Measurements from ENCODE around the gene LRRTM4.
A peak's percentile ranks its signal among the peaks of the same experiment; 100 is the strongest.

DNA sequence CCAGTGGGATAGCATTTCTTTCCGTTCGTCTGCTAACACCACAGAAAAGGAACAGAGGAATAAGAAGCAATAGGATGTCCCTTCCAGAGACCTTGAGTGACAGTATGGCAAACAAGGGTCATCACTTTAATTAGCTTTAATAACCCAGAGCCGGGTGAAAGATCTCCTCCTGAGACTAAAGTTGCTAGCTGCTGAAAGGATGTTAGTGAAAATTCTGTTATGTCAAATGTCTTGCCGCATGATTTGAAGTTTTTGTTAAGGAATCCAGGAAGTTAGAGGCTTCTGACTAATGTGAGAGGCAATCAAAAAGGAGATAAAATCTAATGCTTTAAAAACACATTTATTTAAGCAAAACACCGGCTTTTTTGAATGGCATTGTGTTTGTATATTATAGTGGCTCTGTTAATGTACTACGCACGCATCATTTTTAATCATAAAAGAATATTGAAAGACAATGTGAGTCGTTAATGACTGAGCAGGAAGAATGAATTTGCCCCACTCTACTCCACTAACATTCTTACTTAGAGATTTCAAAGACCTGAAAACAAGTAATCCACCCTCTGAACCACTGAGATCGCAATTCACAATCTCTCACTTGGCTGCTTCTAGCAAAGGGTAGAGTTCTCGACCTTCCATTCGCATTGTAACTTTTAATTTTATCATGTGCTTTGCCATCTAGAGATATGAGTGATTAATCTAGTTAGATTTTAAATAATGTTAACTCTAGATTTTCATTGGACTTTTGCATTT, 536.6 kb downstream of the LRRTM4 start:
- TF ChIP-seq POLR2AphosphoS5 (IDR thresholded peaks at IDR 0.05; ENCODE audit: low read depth, low read length) (peak; percentile 73), SIN3A (IDR thresholded peaks at IDR 0.05; ENCODE audit: borderline replicate concordance, insufficient read depth, low read length) (peak; percentile 85; the same call in 1 of the 2 replicates), TAF1 (IDR thresholded peaks at IDR 0.05; ENCODE audit: borderline replicate concordance, insufficient read depth, low read length) (0 out of 2 replicates have a peak, but pooled peaks have one; percentile 23), FOXP2 (optimal IDR thresholded peaks at IDR 0.05; ENCODE audit: borderline replicate concordance, extremely low read depth, extremely low read length, insufficient read depth) (no peak)
- TF ChIP-seq, protein P1, sequence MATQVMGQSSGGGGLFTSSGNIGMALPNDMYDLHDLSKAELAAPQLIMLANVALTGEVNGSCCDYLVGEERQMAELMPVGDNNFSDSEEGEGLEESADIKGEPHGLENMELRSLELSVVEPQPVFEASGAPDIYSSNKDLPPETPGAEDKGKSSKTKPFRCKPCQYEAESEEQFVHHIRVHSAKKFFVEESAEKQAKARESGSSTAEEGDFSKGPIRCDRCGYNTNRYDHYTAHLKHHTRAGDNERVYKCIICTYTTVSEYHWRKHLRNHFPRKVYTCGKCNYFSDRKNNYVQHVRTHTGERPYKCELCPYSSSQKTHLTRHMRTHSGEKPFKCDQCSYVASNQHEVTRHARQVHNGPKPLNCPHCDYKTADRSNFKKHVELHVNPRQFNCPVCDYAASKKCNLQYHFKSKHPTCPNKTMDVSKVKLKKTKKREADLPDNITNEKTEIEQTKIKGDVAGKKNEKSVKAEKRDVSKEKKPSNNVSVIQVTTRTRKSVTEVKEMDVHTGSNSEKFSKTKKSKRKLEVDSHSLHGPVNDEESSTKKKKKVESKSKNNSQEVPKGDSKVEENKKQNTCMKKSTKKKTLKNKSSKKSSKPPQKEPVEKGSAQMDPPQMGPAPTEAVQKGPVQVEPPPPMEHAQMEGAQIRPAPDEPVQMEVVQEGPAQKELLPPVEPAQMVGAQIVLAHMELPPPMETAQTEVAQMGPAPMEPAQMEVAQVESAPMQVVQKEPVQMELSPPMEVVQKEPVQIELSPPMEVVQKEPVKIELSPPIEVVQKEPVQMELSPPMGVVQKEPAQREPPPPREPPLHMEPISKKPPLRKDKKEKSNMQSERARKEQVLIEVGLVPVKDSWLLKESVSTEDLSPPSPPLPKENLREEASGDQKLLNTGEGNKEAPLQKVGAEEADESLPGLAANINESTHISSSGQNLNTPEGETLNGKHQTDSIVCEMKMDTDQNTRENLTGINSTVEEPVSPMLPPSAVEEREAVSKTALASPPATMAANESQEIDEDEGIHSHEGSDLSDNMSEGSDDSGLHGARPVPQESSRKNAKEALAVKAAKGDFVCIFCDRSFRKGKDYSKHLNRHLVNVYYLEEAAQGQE (IDR thresholded peaks at IDR 0.05; ENCODE audit: insufficient read depth in 1 of 2, low read depth in 2 of 2, low read length in 2 of 2): peak in 1 of 2 experiments; percentile 77; a peak in 2 of 4 replicates
